PFSK-1 (cell line): ENCODE measurements around the gene GSE1.

Experiments used
- FOXP2 ChIP-seq: optimal IDR thresholded peaks from 2 replicates; pipeline ENCODE3; 2011; ENCODE audit warnings: borderline replicate concordance, control low read depth, inconsistent platforms; ENCODE audit not compliant: insufficient read depth; ENCODE audit errors: extremely low read length, extremely low read depth
- POLR2AphosphoS5 ChIP-seq: IDR thresholded peaks from 2 replicates; pipeline ENCODE4 v1.6.1; 2012; ENCODE audit warnings: low read depth, mild to moderate bottlenecking, control low read depth, low read length, moderate library complexity
- REST ChIP-seq, 2 experiments: IDR thresholded peaks; 2 replicates each; pipeline versions ENCODE4 v1.6.1 to v1.8.0; 2011 to 2012; ENCODE audit warnings: low read depth in 2 of 2, low read length in 2 of 2, control low read depth in 1 of 2, inconsistent platforms in 1 of 2, mild to moderate bottlenecking in 1 of 2, moderate library complexity in 1 of 2; ENCODE audit not compliant: insufficient read depth in 1 of 2
- SIN3A ChIP-seq: IDR thresholded peaks from 2 replicates; pipeline ENCODE4 v1.6.1; 2012; ENCODE audit warnings: mild to moderate bottlenecking, low read length, moderate library complexity, borderline replicate concordance; ENCODE audit not compliant: insufficient read depth
- TAF1 ChIP-seq: IDR thresholded peaks from 2 replicates; pipeline ENCODE4 v1.6.1; 2012; ENCODE audit warnings: low read length, control low read depth, borderline replicate concordance; ENCODE audit not compliant: insufficient read depth

Gene GSE1

GRCh38 chr16:85590506-85590832 lies 22.7 kb upstream of the GSE1 start:
- TF ChIP-seq TAF1 (no peak), SIN3A (no peak), FOXP2 (no peak), REST (IDR thresholded peaks at IDR 0.05; ENCODE audit: insufficient read depth in 1 of 2, low read depth in 2 of 2, low read length in 2 of 2) (no peak), POLR2AphosphoS5 (no peak)

- TF ChIP-seq FOXP2, result no peak
Measured at GRCh38 chr16:85591381-85591780, 21.7 kb upstream of the GSE1 start.

- TF ChIP-seq TAF1 (no peak), POLR2AphosphoS5 (no peak), SIN3A (no peak), FOXP2 (no peak), REST (IDR thresholded peaks at IDR 0.05; ENCODE audit: insufficient read depth in 1 of 2, low read depth in 2 of 2, low read length in 2 of 2) (no peak)
Measured at GRCh38 chr16:85592700-85593493, 20.2 kb upstream of the GSE1 start.

- no peak for TF ChIP-seq TAF1
- TF ChIP-seq FOXP2, result no peak
- TF ChIP-seq REST (IDR thresholded peaks at IDR 0.05; ENCODE audit: insufficient read depth in 1 of 2, low read depth in 2 of 2, low read length in 2 of 2), result no peak
- TF ChIP-seq POLR2AphosphoS5, result no peak
- TF ChIP-seq SIN3A, result no peak
Measured at GRCh38 chr16:85593494-85594221, 19.5 kb upstream of the GSE1 start.

GRCh38 chr16:85594273-85594977 lies 18.7 kb upstream of the GSE1 start:
- TF ChIP-seq SIN3A (no peak), TAF1 (no peak), REST (IDR thresholded peaks at IDR 0.05; ENCODE audit: insufficient read depth in 1 of 2, low read depth in 2 of 2, low read length in 2 of 2) (no peak), FOXP2 (no peak), POLR2AphosphoS5 (no peak)
